GM18907 (cell line): Measurements from ENCODE around the gene ABTB1.
"Not testable (repeated sequence)": the region's sequence is repeated elsewhere in the genome, so short reads cannot be mapped to it uniquely, and the experiment has no call there.

Experiments
- ATAC-seq: cut with Tn5 transposase; IDR thresholded peaks from one replicate; pipeline ENCODE4 v1.9.1; 2021; ENCODE audit warnings: mild to moderate bottlenecking, moderate library complexity; ENCODE audit not compliant: unreplicated experiment

ABTB1 gene

GRCh38 chr3:127701280-127701911 is 28.6 kb downstream of the ABTB1 start:
- ATAC-seq = no peak

- no peak for ATAC-seq
Observed at GRCh38 chr3:127702151-127702578, 29.4 kb downstream of the ABTB1 start.

- ATAC-seq = not testable (repeated sequence)
Observed at GRCh38 chr3:127704840-127705239, 32.1 kb downstream of the ABTB1 start.

- ATAC-seq = no peak
Observed at GRCh38 chr3:127706312-127706711, 33.6 kb downstream of the ABTB1 start.

- ATAC-seq = no peak
Observed at GRCh38 chr3:127706785-127707351, 34.1 kb downstream of the ABTB1 start.

- no peak for ATAC-seq
Observed at GRCh38 chr3:127707851-127708411, 35.2 kb downstream of the ABTB1 start.

- ATAC-seq = no peak
Observed at GRCh38 chr3:127708837-127709236, 36.1 kb downstream of the ABTB1 start.

GRCh38 chr3:127709320-127710060 is 36.7 kb downstream of the ABTB1 start:
- ATAC-seq = no peak

- ATAC-seq = no peak
Observed at GRCh38 chr3:127710155-127710941, 37.6 kb downstream of the ABTB1 start.

GRCh38 chr3:127711021-127711695 is 38.4 kb downstream of the ABTB1 start:
- ATAC-seq = no peak

GRCh38 chr3:127711896-127712295 is 39.1 kb downstream of the ABTB1 start:
- ATAC-seq = no peak

GRCh38 chr3:127712461-127712860 is 39.7 kb downstream of the ABTB1 start:
- no peak for ATAC-seq

GRCh38 chr3:127712881-127713771 is 40.4 kb downstream of the ABTB1 start:
- no peak for ATAC-seq

GRCh38 chr3:127714125-127714571 is 41.4 kb downstream of the ABTB1 start:
- no peak for ATAC-seq

- ATAC-seq = no peak
Observed at GRCh38 chr3:127714866-127715265, 42.1 kb downstream of the ABTB1 start.

GRCh38 chr3:127715532-127715931 is 42.8 kb downstream of the ABTB1 start:
- no peak for ATAC-seq

GRCh38 chr3:127716384-127716783 is 43.6 kb downstream of the ABTB1 start:
- no peak for ATAC-seq

- ATAC-seq = no peak
Observed at GRCh38 chr3:127717357-127718244, 44.8 kb downstream of the ABTB1 start.
